Measurements from ENCODE around the gene PRKCQ. TPM values are rescaled to one million over a fixed set of nuclear protein-coding genes. Genes with fewer than 3 reads are reported as not detected.
A peak's percentile ranks its signal among the peaks of the same experiment; 100 is the strongest.

PRKCQ gene
- total RNA-seq, 1 donor from 2014 or later, result 14.6 TPM

DNA sequence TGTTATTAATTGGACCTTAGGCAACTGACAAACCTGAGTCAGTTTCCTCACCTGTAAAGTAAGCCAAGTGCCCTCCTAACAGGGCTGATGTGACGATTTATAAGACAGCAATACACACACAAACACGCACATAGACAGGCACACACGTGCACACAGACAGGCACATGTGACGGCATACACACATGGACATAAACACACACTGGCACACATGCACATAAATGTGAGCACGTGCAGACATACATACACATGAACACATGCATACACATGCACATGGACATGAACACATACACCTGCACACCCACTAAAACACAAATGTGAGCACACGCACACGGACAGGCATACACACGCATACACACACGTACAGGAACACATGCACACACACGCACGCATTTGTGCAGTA is 148.9 kb downstream of the PRKCQ start:
- Histone ChIP-seq H3K27me3 (ENCODE audit: control insufficient read depth in 3 of 3, insufficient read depth in 3 of 3, low read length in 3 of 3) (no peaks in the 10 kb centered on the region), H3K9me3 (ENCODE audit: control insufficient read depth in 3 of 3, low read length in 3 of 3) (no peaks in the 10 kb centered on the region), H3K4me3 (ENCODE audit: low read length in 3 of 3) (no peak overlapping the region), H3K9ac (ENCODE audit: low read depth in 1 of 3, low read length in 3 of 3) (no peak overlapping the region), H3K36me3 (ENCODE audit: control insufficient read depth in 3 of 3, insufficient read depth in 3 of 3, low read length in 3 of 3) (peaks cover 30 to 46% (median 32%) of the 10 kb centered on the region in 3 donors), H3K27ac (ENCODE audit: low read depth, low read length) (no peak overlapping the region), H3K4me1 (ENCODE audit: control insufficient read depth in 3 of 3, insufficient read depth in 3 of 3, low read length in 3 of 3) (peaks cover 0 to 2% (median 0%) of the 10 kb centered on the region in 3 donors)

DNA sequence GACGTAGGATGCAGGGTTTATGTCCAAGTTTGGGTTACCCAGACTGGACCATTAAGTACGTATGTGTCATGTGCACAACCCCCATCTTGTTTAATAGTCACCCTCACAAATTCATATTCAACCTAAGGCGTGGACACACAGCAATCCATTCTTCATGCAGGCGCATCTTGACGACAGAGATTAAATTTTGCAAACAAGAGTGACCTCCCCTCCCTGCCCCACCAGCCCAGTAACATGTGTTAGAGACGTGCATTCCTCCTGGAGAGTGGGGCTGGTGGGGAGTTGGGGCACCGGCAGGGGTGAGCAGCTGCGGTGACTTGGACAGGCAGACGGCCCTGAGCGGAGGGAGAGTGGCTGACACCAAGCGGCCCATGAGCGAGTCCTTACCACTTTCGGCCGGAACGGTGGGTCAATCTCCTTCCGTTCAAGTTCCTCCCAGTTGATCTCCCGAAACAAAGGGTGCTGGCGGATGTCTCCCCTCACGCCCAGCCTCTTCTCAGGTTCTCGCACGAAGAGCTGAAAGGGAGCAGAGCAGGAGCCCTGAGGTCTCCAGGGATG is 149.6 kb downstream of the PRKCQ start:
- Histone ChIP-seq H3K4me3 (ENCODE audit: low read length in 3 of 3) (no peak overlapping the region), H3K27ac (ENCODE audit: low read depth, low read length) (no peak overlapping the region), H3K36me3 (ENCODE audit: control insufficient read depth in 3 of 3, insufficient read depth in 3 of 3, low read length in 3 of 3) (peaks cover 30 to 42% (median 32%) of the 10 kb centered on the region in 3 donors), H3K27me3 (ENCODE audit: control insufficient read depth in 3 of 3, insufficient read depth in 3 of 3, low read length in 3 of 3) (no peaks in the 10 kb centered on the region), H3K9me3 (ENCODE audit: control insufficient read depth in 3 of 3, low read length in 3 of 3) (no peaks in the 10 kb centered on the region), H3K4me1 (ENCODE audit: control insufficient read depth in 3 of 3, insufficient read depth in 3 of 3, low read length in 3 of 3) (peaks cover 0 to 4% (median 0%) of the 10 kb centered on the region in 3 donors), H3K9ac (ENCODE audit: low read depth in 1 of 3, low read length in 3 of 3) (no peak overlapping the region)

DNA sequence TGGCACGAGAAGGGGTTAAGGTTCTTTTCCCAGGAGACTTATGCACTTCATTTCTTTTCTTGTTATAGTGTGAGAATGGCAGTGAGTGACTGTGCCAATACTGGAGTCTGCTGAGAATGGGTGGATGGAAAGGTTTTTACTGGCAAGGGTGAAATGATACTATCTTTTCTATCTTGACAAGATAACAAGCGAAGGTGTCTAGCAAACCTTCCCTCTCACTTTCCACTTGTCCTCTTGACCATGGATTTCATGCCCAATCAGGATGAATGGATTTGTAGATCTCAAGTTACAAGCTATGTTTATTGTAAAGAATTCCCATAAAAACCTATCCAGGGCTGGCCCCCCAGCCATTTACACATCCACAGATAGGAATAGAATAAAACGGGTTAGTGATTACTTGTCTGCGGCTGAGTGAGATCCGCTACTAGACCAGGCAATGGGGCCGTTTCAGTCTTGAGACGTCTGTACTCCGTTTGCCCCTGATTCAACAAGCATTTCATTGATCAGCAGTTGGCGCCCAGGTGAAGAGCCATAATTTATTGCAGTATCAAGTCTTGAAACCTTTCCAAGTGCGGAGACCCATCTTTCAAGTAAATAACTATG is 152.6 kb downstream of the PRKCQ start:
- Histone ChIP-seq H3K27me3 (ENCODE audit: control insufficient read depth in 3 of 3, insufficient read depth in 3 of 3, low read length in 3 of 3) (no peaks in the 10 kb centered on the region), H3K9me3 (ENCODE audit: control insufficient read depth in 3 of 3, low read length in 3 of 3) (no peaks in the 10 kb centered on the region), H3K36me3 (ENCODE audit: control insufficient read depth in 3 of 3, insufficient read depth in 3 of 3, low read length in 3 of 3) (peaks cover 24 to 42% (median 24%) of the 10 kb centered on the region in 3 donors), H3K9ac (ENCODE audit: low read depth in 1 of 3, low read length in 3 of 3) (no peak overlapping the region), H3K4me1 (ENCODE audit: control insufficient read depth in 3 of 3, insufficient read depth in 3 of 3, low read length in 3 of 3) (peaks cover 0 to 11% (median 4%) of the 10 kb centered on the region in 3 donors), H3K27ac (ENCODE audit: low read depth, low read length) (no peak overlapping the region), H3K4me3 (ENCODE audit: low read length in 3 of 3) (no peak overlapping the region)

DNA sequence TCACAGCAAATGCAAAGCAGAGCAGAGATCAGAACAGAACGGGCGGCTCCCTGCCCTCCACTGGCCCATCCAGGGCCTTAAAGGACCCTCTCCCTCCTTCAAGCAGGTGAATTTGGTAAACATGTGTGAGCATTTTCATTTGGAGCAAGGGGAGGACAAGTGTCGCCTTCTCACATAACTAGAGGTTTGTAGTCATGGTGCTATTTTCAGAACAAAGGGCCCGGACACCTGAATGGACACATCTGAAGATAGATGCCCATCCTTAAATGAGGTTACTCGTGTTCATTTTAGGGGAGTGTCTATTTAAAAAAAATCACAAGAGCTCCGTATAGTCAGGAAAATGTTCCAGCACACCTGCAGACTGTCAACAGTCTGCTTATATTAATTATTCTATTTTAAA is 153.8 kb downstream of the PRKCQ start:
- H3K4me3 ChIP-seq (ENCODE audit: low read length in 3 of 3), result no peak overlapping the region
- H3K36me3 ChIP-seq (ENCODE audit: control insufficient read depth in 3 of 3, insufficient read depth in 3 of 3, low read length in 3 of 3), result peaks cover 22 to 40% (median 23%) of the 10 kb centered on the region in 3 donors
- H3K9ac ChIP-seq (ENCODE audit: low read depth in 1 of 3, low read length in 3 of 3), result no peak overlapping the region
- H3K27me3 ChIP-seq (ENCODE audit: control insufficient read depth in 3 of 3, insufficient read depth in 3 of 3, low read length in 3 of 3), result no peaks in the 10 kb centered on the region
- peaks cover 0 to 11% (median 4%) of the 10 kb centered on the region in 3 donors for H3K4me1 ChIP-seq (ENCODE audit: control insufficient read depth in 3 of 3, insufficient read depth in 3 of 3, low read length in 3 of 3)
- H3K27ac ChIP-seq (ENCODE audit: low read depth, low read length), result no peak overlapping the region
- H3K9me3 ChIP-seq (ENCODE audit: control insufficient read depth in 3 of 3, low read length in 3 of 3), result no peaks in the 10 kb centered on the region

DNA sequence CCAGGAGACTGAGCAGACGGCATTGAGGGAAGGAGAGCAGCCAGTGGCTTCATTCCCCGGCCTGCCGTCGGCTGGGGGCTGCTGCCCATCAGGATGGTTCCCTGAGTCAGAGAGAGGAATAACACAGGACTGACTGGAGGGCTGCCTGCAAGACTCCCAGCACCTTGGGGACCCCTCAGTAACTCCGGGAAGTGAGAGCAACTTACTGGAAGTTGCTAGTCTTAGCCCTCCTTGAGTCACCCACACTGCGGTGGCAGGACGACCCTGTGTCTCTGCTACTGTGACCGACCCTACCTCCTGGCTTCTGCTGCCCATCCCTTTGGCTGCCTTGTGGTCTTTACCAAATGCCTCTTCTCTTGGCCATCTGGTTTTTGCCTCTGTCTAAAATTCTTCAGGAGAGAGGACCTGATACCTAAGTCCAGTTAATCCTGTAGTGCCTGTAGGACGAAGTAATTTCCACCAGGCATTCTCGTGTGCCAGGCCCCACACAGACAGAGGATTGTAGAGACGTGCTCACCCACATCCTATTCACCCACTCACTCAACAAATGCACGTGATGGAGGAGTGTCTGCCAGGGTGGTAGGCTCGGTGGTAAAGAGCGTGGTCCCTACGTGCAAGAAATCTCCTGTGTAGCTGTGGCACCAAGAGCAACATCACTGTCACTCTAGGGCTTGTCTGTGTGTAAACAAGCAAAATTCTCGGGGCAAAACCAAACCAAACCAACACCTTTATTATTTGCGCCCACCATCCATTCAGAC is 156.5 kb downstream of the PRKCQ start:
- Histone ChIP-seq H3K36me3 (ENCODE audit: control insufficient read depth in 3 of 3, insufficient read depth in 3 of 3, low read length in 3 of 3) (peaks cover 7 to 22% (median 14%) of the 10 kb centered on the region in 3 donors), H3K9ac (ENCODE audit: low read depth in 1 of 3, low read length in 3 of 3) (no peak overlapping the region), H3K4me1 (ENCODE audit: control insufficient read depth in 3 of 3, insufficient read depth in 3 of 3, low read length in 3 of 3) (peaks cover 0 to 11% (median 4%) of the 10 kb centered on the region in 3 donors), H3K9me3 (ENCODE audit: control insufficient read depth in 3 of 3, low read length in 3 of 3) (no peaks in the 10 kb centered on the region), H3K27ac (ENCODE audit: low read depth, low read length) (peak overlapping the region; percentile 5), H3K4me3 (ENCODE audit: low read length in 3 of 3) (no peak overlapping the region), H3K27me3 (ENCODE audit: control insufficient read depth in 3 of 3, insufficient read depth in 3 of 3, low read length in 3 of 3) (no peaks in the 10 kb centered on the region)

DNA sequence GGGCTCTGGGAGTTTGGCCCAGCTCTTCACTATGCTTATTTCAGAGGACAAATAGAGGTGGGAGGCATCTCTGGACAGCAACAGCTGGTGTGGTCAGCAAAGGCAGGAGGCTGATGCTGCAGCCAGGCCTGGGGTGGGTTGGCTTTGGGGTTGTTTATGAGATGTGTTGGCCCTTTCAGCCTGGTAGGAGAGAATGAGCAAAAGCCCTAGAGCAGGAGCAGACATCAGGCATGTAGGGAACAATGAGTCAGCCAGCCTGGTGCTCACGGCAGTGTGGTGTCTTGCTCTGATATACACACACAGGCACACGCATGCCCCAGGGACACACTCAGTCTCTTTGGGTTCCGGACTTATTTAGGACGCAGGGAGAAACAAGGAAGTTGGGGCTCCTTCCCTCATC is 157.1 kb downstream of the PRKCQ start:
- Histone ChIP-seq H3K4me3 (ENCODE audit: low read length in 3 of 3) (no peak overlapping the region), H3K27me3 (ENCODE audit: control insufficient read depth in 3 of 3, insufficient read depth in 3 of 3, low read length in 3 of 3) (no peaks in the 10 kb centered on the region), H3K36me3 (ENCODE audit: control insufficient read depth in 3 of 3, insufficient read depth in 3 of 3, low read length in 3 of 3) (peaks cover 7 to 22% (median 10%) of the 10 kb centered on the region in 3 donors), H3K9ac (ENCODE audit: low read depth in 1 of 3, low read length in 3 of 3) (no peak overlapping the region), H3K9me3 (ENCODE audit: control insufficient read depth in 3 of 3, low read length in 3 of 3) (no peaks in the 10 kb centered on the region), H3K27ac (ENCODE audit: low read depth, low read length) (peak overlapping the region; percentile 5), H3K4me1 (ENCODE audit: control insufficient read depth in 3 of 3, insufficient read depth in 3 of 3, low read length in 3 of 3) (peaks cover 0 to 11% (median 4%) of the 10 kb centered on the region in 3 donors)

DNA sequence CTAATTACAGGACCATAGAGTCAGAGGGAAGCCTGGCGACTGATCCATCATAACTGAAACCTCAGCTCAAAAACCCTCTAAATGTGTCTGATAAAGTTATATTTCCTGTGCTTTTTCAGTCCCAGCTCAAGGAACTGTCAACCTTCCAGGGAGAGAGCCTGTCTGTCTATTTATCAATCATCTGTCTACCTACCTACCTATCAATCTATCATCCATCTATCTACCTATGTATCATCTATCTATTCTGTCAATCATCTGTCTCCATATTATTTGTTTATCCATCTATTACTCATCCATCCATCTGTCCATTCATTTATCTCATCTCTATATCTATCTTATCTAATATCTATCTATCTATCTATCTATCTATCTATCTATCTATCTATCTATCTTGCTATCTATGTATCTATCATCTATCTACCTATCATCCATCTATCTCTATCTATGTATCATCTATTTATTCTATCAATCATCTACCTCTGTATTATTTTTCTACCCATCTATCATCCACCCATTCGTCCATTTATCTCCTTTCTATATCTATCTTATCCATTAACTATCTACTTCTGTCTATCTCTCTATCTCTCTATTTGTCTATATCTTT is 161.4 kb downstream of the PRKCQ start:
- Histone ChIP-seq H3K9me3 (ENCODE audit: control insufficient read depth in 3 of 3, low read length in 3 of 3) (no peaks in the 10 kb centered on the region), H3K4me3 (ENCODE audit: low read length in 3 of 3) (no peak overlapping the region), H3K27me3 (ENCODE audit: control insufficient read depth in 3 of 3, insufficient read depth in 3 of 3, low read length in 3 of 3) (no peaks in the 10 kb centered on the region), H3K36me3 (ENCODE audit: control insufficient read depth in 3 of 3, insufficient read depth in 3 of 3, low read length in 3 of 3) (peaks cover 0 to 2% (median 0%) of the 10 kb centered on the region in 3 donors), H3K4me1 (ENCODE audit: control insufficient read depth in 3 of 3, insufficient read depth in 3 of 3, low read length in 3 of 3) (peaks cover 0 to 12% (median 6%) of the 10 kb centered on the region in 3 donors), H3K9ac (ENCODE audit: low read depth in 1 of 3, low read length in 3 of 3) (no peak overlapping the region), H3K27ac (ENCODE audit: low read depth, low read length) (no peak overlapping the region)

DNA sequence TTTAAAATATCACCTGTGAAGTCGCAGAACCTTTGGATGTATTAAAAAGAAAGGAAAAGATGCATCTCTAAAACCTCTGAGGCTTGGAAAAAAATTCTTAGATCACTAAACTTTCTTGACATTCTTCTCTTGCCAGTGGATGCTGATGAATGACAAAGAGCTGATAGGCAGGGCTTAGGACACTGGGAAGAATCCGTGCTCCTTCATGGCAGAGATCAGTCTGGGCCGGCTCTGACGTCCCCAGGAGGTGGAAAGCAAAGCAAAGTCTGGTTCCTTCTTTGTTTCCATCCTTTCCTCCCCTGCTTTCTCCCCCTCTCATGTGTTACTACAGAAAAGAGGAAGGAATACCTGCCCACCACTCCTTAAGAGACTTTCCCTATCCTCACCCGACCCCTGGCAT is 161.9 kb downstream of the PRKCQ start:
- no peak overlapping the region for H3K27ac ChIP-seq (ENCODE audit: low read depth, low read length)
- H3K27me3 ChIP-seq (ENCODE audit: control insufficient read depth in 3 of 3, insufficient read depth in 3 of 3, low read length in 3 of 3), result no peaks in the 10 kb centered on the region
- peaks cover 0 to 8% (median 6%) of the 10 kb centered on the region in 3 donors for H3K4me1 ChIP-seq (ENCODE audit: control insufficient read depth in 3 of 3, insufficient read depth in 3 of 3, low read length in 3 of 3)
- no peak overlapping the region for H3K9ac ChIP-seq (ENCODE audit: low read depth in 1 of 3, low read length in 3 of 3)
- H3K9me3 ChIP-seq (ENCODE audit: control insufficient read depth in 3 of 3, low read length in 3 of 3), result no peaks in the 10 kb centered on the region
- no peaks in the 10 kb centered on the region for H3K36me3 ChIP-seq (ENCODE audit: control insufficient read depth in 3 of 3, insufficient read depth in 3 of 3, low read length in 3 of 3)
- H3K4me3 ChIP-seq (ENCODE audit: low read length in 3 of 3), result no peak overlapping the region

DNA sequence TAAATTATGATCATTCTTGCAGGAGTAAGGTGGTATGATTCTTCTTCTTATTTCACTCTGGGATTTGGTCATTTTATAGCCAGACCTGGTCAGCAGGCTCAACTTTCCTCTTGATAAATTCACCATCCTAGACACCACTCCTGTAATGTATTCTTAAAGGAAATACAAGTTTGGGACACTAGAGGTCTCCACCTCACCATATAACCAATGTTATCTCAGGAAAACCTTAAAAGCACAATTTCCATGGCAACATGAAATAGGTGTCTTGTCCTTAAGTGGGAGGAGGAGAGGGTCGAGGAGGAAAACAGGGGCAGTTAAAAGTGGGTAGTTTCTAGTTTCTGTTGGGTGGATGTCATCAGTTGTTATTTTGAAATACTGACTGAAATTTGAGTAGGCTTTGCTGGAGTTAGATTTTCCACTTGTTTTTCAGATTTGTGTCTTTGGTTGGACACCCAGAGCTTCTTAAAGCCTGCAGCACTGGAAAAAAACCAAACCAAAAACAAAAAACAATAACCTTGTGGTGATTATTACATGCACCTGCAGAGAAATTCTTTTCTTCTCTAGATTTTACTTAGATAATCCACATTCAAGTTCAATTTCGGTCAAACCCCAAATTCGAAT is 163.1 kb downstream of the PRKCQ start:
- no peak overlapping the region for H3K27ac ChIP-seq (ENCODE audit: low read depth, low read length)
- peaks cover 0 to 5% (median 2%) of the 10 kb centered on the region in 3 donors for H3K4me1 ChIP-seq (ENCODE audit: control insufficient read depth in 3 of 3, insufficient read depth in 3 of 3, low read length in 3 of 3)
- H3K36me3 ChIP-seq (ENCODE audit: control insufficient read depth in 3 of 3, insufficient read depth in 3 of 3, low read length in 3 of 3), result no peaks in the 10 kb centered on the region
- no peak overlapping the region for H3K4me3 ChIP-seq (ENCODE audit: low read length in 3 of 3)
- no peaks in the 10 kb centered on the region for H3K9me3 ChIP-seq (ENCODE audit: control insufficient read depth in 3 of 3, low read length in 3 of 3)
- no peak overlapping the region for H3K9ac ChIP-seq (ENCODE audit: low read depth in 1 of 3, low read length in 3 of 3)
- no peaks in the 10 kb centered on the region for H3K27me3 ChIP-seq (ENCODE audit: control insufficient read depth in 3 of 3, insufficient read depth in 3 of 3, low read length in 3 of 3)

Data from skeletal muscle tissue (tissue), 4 donors.